Skin of body (tissue), 2 donors: ENCODE data around the gene IL1R2. TPM values are rescaled to one million over a fixed set of nuclear protein-coding genes. Genes with fewer than 3 reads are reported as not detected.

Experiments
- DNase-seq: peaks from one replicate; lab custom pipeline; 2025; lab: John Stamatoyannopoulos, UW
- total RNA-seq: library from RNA; depleted of rRNA; stranded (reverse); fragments of >200 nt; gene quantifications from one replicate; pipeline ENCODE4 v1.2.3, GENCODE V29; 2014

Gene IL1R2
- total RNA-seq, 1 donor from 2014 or later = 15.6 TPM

DNA sequence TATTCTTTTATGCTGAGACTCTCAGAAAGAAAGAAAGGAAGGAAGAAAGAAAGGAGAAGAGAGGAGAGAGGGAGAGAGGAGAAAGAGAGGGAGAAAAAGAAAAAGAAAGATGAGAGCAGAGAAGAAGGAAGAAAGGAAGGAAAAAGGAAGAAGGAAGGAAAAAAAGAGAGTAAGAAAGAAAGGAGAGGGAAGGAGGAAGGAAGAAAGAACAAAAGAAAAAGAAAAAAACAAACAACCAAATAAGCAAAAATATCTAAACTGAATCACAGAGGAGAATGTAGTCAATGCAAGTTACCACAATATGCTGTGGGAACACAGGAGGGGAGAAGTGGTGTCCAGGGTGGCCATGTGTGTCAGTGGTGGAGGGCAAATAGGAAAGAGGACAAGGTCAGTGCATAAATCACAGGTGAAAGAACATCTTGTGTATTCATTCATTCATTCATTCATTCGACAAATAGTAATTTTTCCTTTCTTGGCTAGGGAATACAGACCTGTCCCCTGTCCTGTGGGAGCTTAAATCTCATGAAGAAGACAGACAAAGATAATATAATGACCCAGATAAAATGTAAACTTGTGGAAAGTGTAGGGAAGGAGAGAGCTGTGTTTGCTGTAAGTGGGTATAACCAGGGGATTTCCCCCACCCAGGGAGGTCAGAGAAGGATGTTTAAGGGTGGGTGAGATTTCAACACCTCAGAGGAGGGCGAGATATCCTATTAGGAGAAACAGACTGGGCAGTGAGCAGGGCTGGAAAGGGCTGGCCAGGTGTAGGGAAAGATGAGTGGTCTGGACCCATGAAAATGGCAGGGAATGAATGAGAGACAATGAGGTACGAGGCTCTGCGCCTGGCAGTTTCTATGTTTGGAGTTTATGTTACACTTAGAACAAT, 50.7 kb downstream of the IL1R2 start:
- no peak for DNase-seq

GRCh38 chr2:102043560-102043959, 51.8 kb downstream of the IL1R2 start:
- no peak for DNase-seq

DNA sequence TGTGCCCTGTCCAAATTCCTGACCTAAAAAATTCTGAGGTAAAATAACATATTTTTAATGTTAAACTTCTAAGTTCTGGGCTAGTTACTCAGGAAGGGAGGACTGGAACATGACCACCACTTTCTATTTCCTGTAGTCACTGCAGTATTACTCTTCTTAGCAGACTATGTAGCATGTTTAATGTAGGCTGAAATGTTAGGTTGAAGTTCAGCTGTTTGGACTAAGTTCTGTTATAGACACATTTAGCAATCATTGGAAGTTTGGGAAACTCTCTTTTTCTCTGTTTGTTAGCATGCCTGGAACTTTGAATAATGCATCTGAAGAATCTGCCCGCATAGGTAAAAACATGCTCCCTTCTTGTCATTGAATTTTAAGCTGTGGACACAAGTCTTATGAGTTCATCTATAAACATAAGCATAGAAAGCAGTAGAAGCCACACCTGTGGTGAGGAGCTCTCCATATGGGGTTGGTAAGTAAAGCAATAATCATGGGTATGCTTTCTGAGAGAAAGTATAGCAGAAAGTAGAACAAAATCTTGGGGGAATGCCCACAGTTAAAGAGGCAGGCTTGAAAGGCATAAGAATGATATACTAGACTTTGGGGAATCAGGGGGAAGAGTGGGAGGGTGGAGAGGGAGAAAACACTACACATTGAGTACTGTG, 52.6 kb downstream of the IL1R2 start:
- no peak for DNase-seq

DNA sequence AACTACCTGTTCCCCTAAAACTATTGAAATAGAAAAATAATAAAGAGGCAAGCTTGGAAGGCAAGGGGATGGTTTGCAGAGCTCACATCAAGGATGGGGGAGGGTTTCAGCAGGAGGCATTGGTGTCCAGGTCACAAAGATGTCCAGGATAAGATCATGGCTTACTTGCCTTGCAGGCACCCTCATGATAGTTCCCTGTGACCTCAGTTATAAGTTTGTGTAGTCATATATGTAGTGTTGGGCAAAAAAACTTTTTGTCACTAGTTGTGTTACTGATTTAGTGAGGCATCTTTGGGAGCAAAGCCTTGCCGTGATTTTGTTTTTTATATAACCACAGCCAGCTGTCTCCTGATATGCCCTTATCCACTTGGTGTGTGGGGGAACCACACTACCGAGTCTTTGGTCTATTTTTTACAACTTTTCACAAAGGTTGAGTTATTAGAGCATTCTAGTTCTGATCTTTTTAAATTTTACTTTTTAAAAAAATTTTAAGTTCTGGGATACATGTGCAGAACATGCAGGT, 53.3 kb downstream of the IL1R2 start:
- DNase-seq = no peak

GRCh38 chr2:102045697-102046096, 53.9 kb downstream of the IL1R2 start:
- no peak for DNase-seq

DNA sequence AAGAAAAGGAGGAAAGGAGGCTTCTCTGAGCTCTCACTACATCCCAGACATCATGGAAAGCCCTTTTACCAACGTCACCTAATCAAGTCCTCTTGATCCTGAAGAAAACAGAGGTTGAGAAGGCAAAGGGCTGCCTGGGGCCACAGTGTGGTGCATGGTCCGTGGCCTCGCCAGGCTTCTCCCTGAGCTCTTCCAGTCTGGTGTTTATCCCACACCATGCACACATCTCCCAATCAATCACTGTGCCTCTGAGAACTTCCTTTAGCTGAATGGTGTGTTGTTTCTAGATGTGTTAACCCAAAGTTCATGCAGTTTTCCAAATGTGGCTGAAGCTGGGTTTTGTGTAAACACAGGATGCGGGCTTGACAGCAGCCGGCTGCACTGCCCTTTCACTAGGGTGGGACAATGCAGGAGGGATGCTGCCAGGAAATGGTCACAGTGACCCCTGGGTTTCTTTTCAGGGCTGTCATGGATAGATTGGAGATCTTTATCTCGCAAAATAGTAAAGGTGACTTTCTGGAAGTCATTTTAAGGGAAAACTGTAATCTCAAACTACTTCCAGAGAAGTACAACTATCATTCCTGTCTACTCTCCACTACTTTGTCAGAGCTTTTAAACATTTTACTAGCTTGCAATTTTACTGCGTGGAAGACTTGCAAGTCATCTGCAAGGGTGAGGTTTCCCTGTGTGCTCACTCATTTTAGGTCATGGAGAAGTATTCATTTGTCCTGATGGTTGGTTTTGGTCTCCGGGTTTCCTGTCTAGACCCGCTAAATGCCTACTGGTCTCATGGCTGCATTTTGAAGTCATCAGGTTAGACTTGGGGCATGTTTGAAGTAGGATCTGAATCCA, 54.6 kb downstream of the IL1R2 start:
- DNase-seq = no peak

DNA sequence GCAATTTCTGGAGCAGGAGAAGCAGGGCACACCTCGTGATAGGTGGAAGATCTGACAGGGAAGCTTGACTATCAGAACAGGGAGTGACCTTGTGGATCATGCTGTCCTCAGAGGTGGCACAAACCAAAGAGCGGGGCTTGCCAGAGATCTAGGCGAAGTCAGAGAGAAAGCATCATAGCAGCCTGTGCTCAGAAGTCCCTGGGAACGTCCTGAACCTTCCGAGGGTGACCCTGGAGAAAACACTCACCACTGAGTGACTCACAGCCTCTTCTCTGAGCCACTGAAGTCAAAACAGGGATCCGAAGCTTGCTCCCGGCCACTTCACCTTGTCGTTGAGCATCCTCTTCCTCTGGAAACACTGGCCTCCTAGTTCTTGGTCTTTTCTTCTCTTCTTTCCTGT, 56.7 kb downstream of the IL1R2 start:
- no peak for DNase-seq

- no peak for DNase-seq
Observed at GRCh38 chr2:102049756-102050443, 58.1 kb downstream of the IL1R2 start.

GRCh38 chr2:102050854-102051391, 59.2 kb downstream of the IL1R2 start:
- peak; percentile 92 for DNase-seq

- peak; percentile 61 for DNase-seq
Observed at GRCh38 chr2:102051692-102052277, 60.0 kb downstream of the IL1R2 start.

DNA sequence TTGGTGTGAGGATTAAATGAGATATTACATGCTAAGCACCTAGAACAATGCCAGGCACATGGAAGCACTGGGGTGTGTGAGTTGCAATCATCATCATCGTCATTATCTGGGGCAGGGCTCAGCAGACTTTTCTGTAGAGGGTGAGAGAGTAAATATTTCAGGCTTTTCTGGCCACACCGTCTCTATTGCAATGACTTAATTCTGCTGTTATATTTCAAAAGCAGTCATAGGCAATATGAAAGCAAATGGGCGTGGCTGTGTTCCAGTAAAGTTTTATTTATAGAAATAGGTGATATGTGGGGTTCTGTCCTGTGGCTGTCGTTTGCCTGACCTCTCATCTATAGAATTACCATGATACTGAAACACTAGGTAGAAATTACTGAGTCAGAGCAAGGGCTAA, 60.6 kb downstream of the IL1R2 start:
- no peak for DNase-seq

- no peak for DNase-seq
Observed at GRCh38 chr2:102053096-102053495, 61.3 kb downstream of the IL1R2 start.

GRCh38 chr2:102055346-102055990, 63.7 kb downstream of the IL1R2 start:
- no peak for DNase-seq

GRCh38 chr2:102056079-102056581, 64.4 kb downstream of the IL1R2 start:
- no peak for DNase-seq

- no peak for DNase-seq
Observed at GRCh38 chr2:102057502-102058292, 65.9 kb downstream of the IL1R2 start.

DNA sequence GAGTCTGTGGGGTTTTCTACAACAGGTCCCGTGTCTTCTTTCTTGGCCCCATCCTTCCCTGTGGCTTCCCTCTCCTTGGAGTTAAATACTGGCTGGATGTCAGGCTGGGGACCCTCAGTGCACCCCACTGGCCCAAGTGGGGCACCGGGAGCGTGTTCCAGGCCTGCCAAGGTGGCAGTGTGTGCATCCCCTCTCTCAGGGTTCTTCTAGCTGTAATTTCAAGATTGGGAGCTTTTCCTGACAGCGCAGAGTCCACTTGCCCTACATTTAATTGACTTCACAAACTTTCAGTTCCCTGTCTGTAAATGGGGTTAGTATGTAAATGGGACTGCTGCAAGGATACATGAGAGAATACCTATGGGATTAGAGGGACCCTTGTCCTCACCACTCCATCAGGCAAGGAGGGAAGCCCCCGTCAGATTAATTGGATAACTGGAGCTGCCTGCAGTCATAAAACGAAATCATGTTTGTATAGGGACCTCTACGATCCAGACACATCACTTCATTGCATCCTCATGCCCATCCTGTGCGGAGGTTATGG, 66.6 kb downstream of the IL1R2 start:
- no peak for DNase-seq

DNA sequence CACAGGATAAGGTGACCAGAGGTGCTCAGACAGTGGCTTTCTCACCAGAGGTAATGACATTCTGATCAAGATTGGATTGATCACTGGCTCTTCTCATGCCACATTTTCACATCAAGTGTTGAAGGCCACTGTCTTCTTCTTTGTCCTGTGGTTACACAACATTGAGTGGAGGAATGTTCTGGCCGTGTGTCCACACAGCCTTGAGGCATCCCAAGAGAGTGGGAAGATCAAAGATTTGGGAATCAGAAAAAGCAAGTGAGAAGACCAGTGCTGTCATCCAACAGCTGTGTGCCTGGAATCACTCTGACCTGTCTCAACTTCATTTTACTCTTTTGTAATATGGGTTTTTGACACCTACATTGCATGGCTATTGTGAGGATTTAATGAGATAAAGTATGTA, 67.4 kb downstream of the IL1R2 start:
- no peak for DNase-seq

- no peak for DNase-seq
Observed at GRCh38 chr2:102060047-102060446, 68.3 kb downstream of the IL1R2 start.

GRCh38 chr2:102060792-102061191, 69.0 kb downstream of the IL1R2 start:
- DNase-seq = no peak
